B cell (primary cell): ENCODE data around the gene IFT27. TPM values are rescaled to one million over a fixed set of nuclear protein-coding genes. Genes with fewer than 3 reads are reported as not detected.

Experiments used
- ATAC-seq: fragments of 200-7000 bp; cut with Tn5 transposase; one replicate; pipeline ENCODE4 v1.10.0; 2021; ENCODE audit warnings: low read depth, mild to moderate bottlenecking, moderate number of reproducible peaks, moderate library complexity
- CTCF ChIA-PET: fragments of 350-600 bp; sonication (Branson Sonifier 250); formaldehyde crosslinking; loops from one replicate; lab custom pipeline; 2021; ENCODE audit warnings: antibody characterized with exemption, inconsistent platforms; lab: Charles Lee
- POLR2A ChIA-PET: fragments of 350-600 bp; sonication (Branson Sonifier 250); formaldehyde crosslinking; loops from one replicate; lab custom pipeline; 2021; ENCODE audit warnings: antibody characterized with exemption; lab: Charles Lee
- DNase-seq: peaks from one replicate; pipeline ENCODE4 v3.0.0; 2013
- H2AFZ ChIP-seq: 2 replicates; pipeline ENCODE4 v1.6.1; 2012; ENCODE audit warnings: mild to moderate bottlenecking, low read depth, low read length; ENCODE audit not compliant: insufficient read depth, poor library complexity, severe bottlenecking
- H3K27ac ChIP-seq, 2 donors: 1 replicate in 1 of 2; 2 replicates in 1 of 2; pipeline ENCODE4 v1.5.1; 2012 to 2013; ENCODE audit warnings: low read length in 2 of 2, mild to moderate bottlenecking in 2 of 2, moderate library complexity in 1 of 2
- H3K27me3 ChIP-seq, 4 experiments: fragments of 200-600 bp in 1 of 4; sonication (generic) in 1 of 4; replicated peaks in 1 of 4; 1 replicate in 2 of 4; 2 replicates in 2 of 4; pipeline versions ENCODE4 v1.6.1 to v1.7.0; 2013 to 2016; ENCODE audit warnings: low read length in 3 of 4, mild to moderate bottlenecking in 2 of 4, mixed read lengths in 1 of 4, moderate library complexity in 1 of 4; ENCODE audit not compliant: insufficient read depth in 4 of 4, control insufficient read depth in 3 of 4; ENCODE audit errors: control extremely low read depth in 1 of 4
- H3K36me3 ChIP-seq, 2 experiments: replicated peaks in 1 of 2; 1 replicate in 1 of 2; 2 replicates in 1 of 2; pipeline versions ENCODE4 v1.6.1 to v1.7.1; 2013; ENCODE audit warnings: low read length in 1 of 2; ENCODE audit not compliant: insufficient read depth in 2 of 2, control insufficient read depth in 1 of 2; ENCODE audit errors: control extremely low read depth in 1 of 2, extremely low read depth in 1 of 2
- H3K4me1 ChIP-seq, 2 donors: fragments of 200-600 bp in 1 of 2; sonication (generic) in 1 of 2; 1 replicate in 1 of 2; 2 replicates in 1 of 2; pipeline versions ENCODE4 v1.5.1 to v1.6.1; 2013 to 2017; ENCODE audit warnings: low read length in 2 of 2; ENCODE audit not compliant: control insufficient read depth in 2 of 2, insufficient read depth in 2 of 2
- H3K4me2 ChIP-seq: replicated peaks from 2 replicates; pipeline ENCODE3; 2012; ENCODE audit warnings: mild to moderate bottlenecking, low read depth, low read length; ENCODE audit not compliant: poor library complexity, severe bottlenecking
- H3K4me3 ChIP-seq, 5 experiments: fragments of 200-600 bp in 1 of 5; sonication (generic) in 1 of 5; 1 replicate in 3 of 5; 2 replicates in 2 of 5; pipeline versions ENCODE4 v1.5.1 to v1.7.0; 2011 to 2016; ENCODE audit warnings: low read length in 4 of 5, mild to moderate bottlenecking in 4 of 5, low read depth in 2 of 5, control low read depth in 1 of 5, moderate library complexity in 1 of 5; ENCODE audit not compliant: insufficient read depth in 1 of 5; ENCODE audit errors: control extremely low read depth in 1 of 5, extremely low read depth in 1 of 5
- H3K79me2 ChIP-seq: fragments of 200-600 bp; sonication (generic); one replicate; pipeline ENCODE4 v1.6.0; 2016; ENCODE audit warnings: low read length; ENCODE audit not compliant: control insufficient read depth, insufficient read depth
- H3K9ac ChIP-seq: fragments of 200-600 bp; sonication (generic); 2 replicates; pipeline ENCODE4 v1.6.1; 2017; ENCODE audit warnings: mild to moderate bottlenecking, low read length, moderate library complexity
- H3K9me3 ChIP-seq, 3 donors: one replicate each; pipeline versions ENCODE4 v1.6.1 to v1.7.1; 2013; ENCODE audit warnings: low read length in 2 of 3; ENCODE audit not compliant: control insufficient read depth in 2 of 3, insufficient read depth in 1 of 3; ENCODE audit errors: control extremely low read depth in 1 of 3
- H4K20me1 ChIP-seq: 2 replicates; pipeline ENCODE4 v1.6.0; 2012; ENCODE audit warnings: mild to moderate bottlenecking, low read length; ENCODE audit not compliant: insufficient read depth, control insufficient read depth, poor library complexity, severe bottlenecking
- H3K27ac Mint-ChIP-seq: one replicate; pipeline ENCODE4 v1.8.0; 2021; ENCODE audit warnings: mixed read lengths
- H3K27me3 Mint-ChIP-seq: one replicate; pipeline ENCODE4 v1.8.0; 2021; ENCODE audit warnings: mixed read lengths
- H3K4me1 Mint-ChIP-seq: one replicate; pipeline ENCODE4 v1.8.0; 2021; ENCODE audit warnings: mixed read lengths
- H3K4me3 Mint-ChIP-seq: one replicate; pipeline ENCODE4 v1.8.0; 2021; ENCODE audit warnings: mixed read lengths
- H3K9me3 Mint-ChIP-seq: one replicate; pipeline ENCODE4 v1.8.0; 2022; ENCODE audit warnings: mixed read lengths; ENCODE audit not compliant: insufficient read depth
- EZH2 ChIP-seq: IDR thresholded peaks from 2 replicates; pipeline ENCODE4 v1.6.1; 2012; ENCODE audit warnings: borderline replicate concordance, low read depth, mild to moderate bottlenecking, moderate library complexity, low read length; ENCODE audit not compliant: insufficient read depth, poor library complexity, severe bottlenecking
- WGBS: methylation state at CpG from one replicate; pipeline ENCODE4 v1.1.5; 2013; ENCODE audit warnings: missing lambda C conversion rate; ENCODE audit not compliant: insufficient coverage; 5-methylcytosine and 5-hydroxymethylcytosine counted together
- intact Hi-C: fragments of 100-400 bp; cut with micrococcal nuclease; formaldehyde crosslinking; loops from one replicate; pipeline ENCODE4 v1.10.0; 2022
- polyA plus RNA-seq: library from polyadenylated mRNA; depleted of rRNA; stranded (reverse); fragments of >200 nt; gene quantifications from 2 replicates; pipeline ENCODE4 v1.2.3, GENCODE V29; 2012
- total RNA-seq, 2 donors: library from RNA; stranded (reverse); fragments of 120-200 nt in 1 of 2; gene quantifications; 1 replicate in 1 of 2; 2 replicates in 1 of 2; pipeline versions ENCODE4 v1.2.3 to v1.2.4, GENCODE V29; 2013 to 2022
- TF ChIP-seq, protein P1 (sequence below): fragments of 200-600 bp; IDR thresholded peaks from one replicate; pipeline ENCODE4 v1.8.0; 2022; ENCODE audit warnings: antibody characterized with exemption, mild to moderate bottlenecking

IFT27 gene
- total and polyA plus RNA-seq, 2 donors (not counting 1 experiment from before 2014, with no cell fraction given) = 17.1 to 42.8 TPM

DNA sequence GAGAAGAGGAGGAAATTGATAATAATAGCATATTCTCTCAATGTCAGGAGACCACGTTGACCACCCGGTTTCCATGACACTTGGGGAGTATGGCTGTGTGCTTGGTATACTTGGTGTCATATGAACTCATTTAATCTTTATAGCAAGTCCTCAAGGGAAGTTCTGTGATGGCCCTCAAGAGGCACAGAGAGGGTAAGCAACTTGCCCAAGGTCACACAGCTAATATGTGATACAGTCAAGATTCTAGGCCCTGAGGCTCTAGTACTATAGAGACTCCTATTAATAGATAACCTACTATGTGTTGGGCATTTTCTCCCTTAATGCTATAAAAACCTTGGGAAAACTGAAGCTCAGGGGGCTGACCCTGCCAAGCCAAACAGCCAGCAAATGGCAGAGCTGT is 61.8 kb downstream of the IFT27 start:
- CTCF ChIA-PET = no interaction called here
- POLR2A ChIA-PET = no interaction called here

DNA sequence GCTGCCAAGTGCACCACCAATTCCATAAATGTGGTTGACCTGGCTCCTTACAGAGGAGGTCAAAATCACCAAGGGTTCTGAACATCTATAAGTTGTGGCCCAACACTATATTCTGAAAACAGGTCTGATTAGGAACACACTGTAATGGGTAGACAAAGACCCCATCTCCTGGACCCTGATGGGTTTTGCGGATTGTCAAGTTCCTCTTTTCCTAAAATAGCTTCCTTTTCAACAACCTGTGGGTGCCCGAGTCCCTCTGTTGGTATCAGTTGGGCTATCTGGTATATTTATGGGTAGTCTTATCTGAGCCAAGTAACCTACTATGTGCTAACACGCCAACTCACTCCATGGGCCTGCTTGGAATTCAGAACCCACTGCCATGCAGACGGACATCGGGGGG is 62.5 kb downstream of the IFT27 start:
- Mint-ChIP-seq H3K9me3 (no peaks in the 10 kb centered on the region), H3K4me3 (no peak overlapping the region), H3K27me3 (peaks cover 48% of the 10 kb centered on the region), H3K4me1 (no peaks in the 10 kb centered on the region), H3K27ac (no peak overlapping the region)
- no peak for DNase-seq
- no peak overlapping the region for H3K4me3 ChIP-seq
- H4K20me1 ChIP-seq = no peaks in the 10 kb centered on the region
- intact Hi-C loops = no loop called here
- ATAC-seq = no peak
- H3K4me1 ChIP-seq = peaks cover 0 to 4% of the 10 kb centered on the region in 2 donors
- no peaks in the 10 kb centered on the region for H3K36me3 ChIP-seq
- H3K27ac ChIP-seq = no peak overlapping the region
- no peak overlapping the region for H3K9ac ChIP-seq
- no peak overlapping the region for H3K4me2 ChIP-seq
- POLR2A ChIA-PET = no interaction called here
- no peaks in the 10 kb centered on the region for H3K9me3 ChIP-seq
- no peak for TF ChIP-seq EZH2
- TF ChIP-seq, protein P1, sequence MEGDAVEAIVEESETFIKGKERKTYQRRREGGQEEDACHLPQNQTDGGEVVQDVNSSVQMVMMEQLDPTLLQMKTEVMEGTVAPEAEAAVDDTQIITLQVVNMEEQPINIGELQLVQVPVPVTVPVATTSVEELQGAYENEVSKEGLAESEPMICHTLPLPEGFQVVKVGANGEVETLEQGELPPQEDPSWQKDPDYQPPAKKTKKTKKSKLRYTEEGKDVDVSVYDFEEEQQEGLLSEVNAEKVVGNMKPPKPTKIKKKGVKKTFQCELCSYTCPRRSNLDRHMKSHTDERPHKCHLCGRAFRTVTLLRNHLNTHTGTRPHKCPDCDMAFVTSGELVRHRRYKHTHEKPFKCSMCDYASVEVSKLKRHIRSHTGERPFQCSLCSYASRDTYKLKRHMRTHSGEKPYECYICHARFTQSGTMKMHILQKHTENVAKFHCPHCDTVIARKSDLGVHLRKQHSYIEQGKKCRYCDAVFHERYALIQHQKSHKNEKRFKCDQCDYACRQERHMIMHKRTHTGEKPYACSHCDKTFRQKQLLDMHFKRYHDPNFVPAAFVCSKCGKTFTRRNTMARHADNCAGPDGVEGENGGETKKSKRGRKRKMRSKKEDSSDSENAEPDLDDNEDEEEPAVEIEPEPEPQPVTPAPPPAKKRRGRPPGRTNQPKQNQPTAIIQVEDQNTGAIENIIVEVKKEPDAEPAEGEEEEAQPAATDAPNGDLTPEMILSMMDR = no peak
- no peak overlapping the region for H2AFZ ChIP-seq
- 73% methylated on average over 3 of the region's 5 CpGs for WGBS
- CTCF ChIA-PET = no interaction called here
- peaks cover 0 to 13% (median 1%) of the 10 kb centered on the region in 4 experiments for H3K27me3 ChIP-seq
- no peaks in the 10 kb centered on the region for H3K79me2 ChIP-seq

More for the DNA sequence above, 61.8 kb downstream of the IFT27 start:
- H3K9ac ChIP-seq = no peak overlapping the region
- H3K9me3 Mint-ChIP-seq = no peaks in the 10 kb centered on the region
- H3K27me3 Mint-ChIP-seq = peaks cover 47% of the 10 kb centered on the region
- no peak for ATAC-seq
- H3K4me1 ChIP-seq = peaks cover 0 to 4% of the 10 kb centered on the region in 2 donors
- H3K27me3 ChIP-seq = peaks cover 0 to 8% (median 1%) of the 10 kb centered on the region in 4 experiments
- no peaks in the 10 kb centered on the region for H3K9me3 ChIP-seq
- H3K4me1 Mint-ChIP-seq = no peaks in the 10 kb centered on the region
- no peaks in the 10 kb centered on the region for H3K79me2 ChIP-seq
- H3K4me3 ChIP-seq = no peak overlapping the region
- TF ChIP-seq, protein P1 = no peak
- TF ChIP-seq EZH2 = no peak
- no peak overlapping the region for H3K27ac ChIP-seq
- intact Hi-C loops = no loop called here
- no peak overlapping the region for H2AFZ ChIP-seq
- H3K27ac Mint-ChIP-seq = no peak overlapping the region
- H3K36me3 ChIP-seq = no peaks in the 10 kb centered on the region
- H3K4me2 ChIP-seq = no peak overlapping the region
- 100% methylated on average over 1 of the region's 2 CpGs for WGBS
- H4K20me1 ChIP-seq = no peaks in the 10 kb centered on the region
- no peak for DNase-seq
- H3K4me3 Mint-ChIP-seq = no peak overlapping the region

Other genes starting within 250 kb of the IFT27 start
- gene EIF3D, start 247.0 kb downstream of the IFT27 start, total RNA-seq = 257 and 274 TPM in 2 replicates
- 324 and 395 TPM in 2 replicates for gene EIF3D, start 247.0 kb downstream of the IFT27 start, polyA plus RNA-seq
- gene CACNG2, start 72.4 kb downstream of the IFT27 start, total RNA-seq = not detected in 2 replicates
- not detected in 2 replicates for gene CACNG2, start 72.4 kb downstream of the IFT27 start, polyA plus RNA-seq
- not detected in 2 replicates for gene PVALB, start 40.9 kb upstream of the IFT27 start, total RNA-seq
- gene PVALB, start 40.9 kb upstream of the IFT27 start, polyA plus RNA-seq = not detected in 2 replicates
- 117 and 118 TPM in 2 replicates for gene NCF4, start 84.9 kb upstream of the IFT27 start, total RNA-seq
- 132 and 175 TPM in 2 replicates for gene NCF4, start 84.9 kb upstream of the IFT27 start, polyA plus RNA-seq
- 39.7 and 41.2 TPM in 2 replicates for gene CSF2RB, start 137.5 kb upstream of the IFT27 start, total RNA-seq
- gene CSF2RB, start 137.5 kb upstream of the IFT27 start, polyA plus RNA-seq = 22.0 and 30.4 TPM in 2 replicates
- gene TST, start 243.3 kb upstream of the IFT27 start, total RNA-seq = 5.9 and 6.2 TPM in 2 replicates
- gene TST, start 243.3 kb upstream of the IFT27 start, polyA plus RNA-seq = 1.4 TPM in 2 replicates
- gene MPST, start 243.6 kb upstream of the IFT27 start, total RNA-seq = 17.7 and 19.5 TPM in 2 replicates
- 11.2 and 13.7 TPM in 2 replicates for gene MPST, start 243.6 kb upstream of the IFT27 start, polyA plus RNA-seq